Esophagus (tissue), 2 donors: ENCODE results near the gene C15orf40. TPM values are rescaled to one million over a fixed set of nuclear protein-coding genes. Genes with fewer than 3 reads are reported as not detected.
"Not testable (repeated sequence)": the region's sequence is repeated elsewhere in the genome, so short reads cannot be mapped to it uniquely, and the experiment has no call there.

Experiments used
- H3K27ac ChIP-seq, 2 donors: one replicate each; pipeline ENCODE4 v1.5.1; 2013; ENCODE audit warnings: low read depth in 2 of 2, mild to moderate bottlenecking in 2 of 2, inconsistent platforms in 1 of 2, low read length in 1 of 2, moderate library complexity in 1 of 2
- H3K27me3 ChIP-seq, 2 donors: one replicate each; pipeline ENCODE4 v1.6.1; 2013; ENCODE audit warnings: low read length in 2 of 2, control low read depth in 1 of 2, mild to moderate bottlenecking in 1 of 2; ENCODE audit not compliant: insufficient read depth in 2 of 2, control insufficient read depth in 1 of 2
- H3K36me3 ChIP-seq, 2 donors: one replicate each; pipeline ENCODE4 v1.6.1; 2013; ENCODE audit warnings: low read length in 1 of 2; ENCODE audit not compliant: control insufficient read depth in 2 of 2, insufficient read depth in 2 of 2
- H3K4me1 ChIP-seq, 2 donors: one replicate each; pipeline ENCODE4 v1.6.1; 2013; ENCODE audit warnings: low read length in 1 of 2; ENCODE audit not compliant: control insufficient read depth in 2 of 2, insufficient read depth in 2 of 2
- H3K4me3 ChIP-seq, 2 donors: one replicate each; pipeline ENCODE4 v1.5.1; 2013; ENCODE audit warnings: low read length in 2 of 2, mild to moderate bottlenecking in 2 of 2, low read depth in 1 of 2, moderate library complexity in 1 of 2
- H3K9me3 ChIP-seq, 2 donors: one replicate each; pipeline ENCODE4 v1.6.1; 2013; ENCODE audit warnings: mild to moderate bottlenecking in 2 of 2, low read depth in 1 of 2, low read length in 1 of 2, moderate library complexity in 1 of 2; ENCODE audit not compliant: control insufficient read depth in 2 of 2, insufficient read depth in 1 of 2
- WGBS, 2 donors: extraction: QIAGEN DNeasy Blood & Tissue Kit; methylation state at CpG; one replicate each; pipeline ENCODE4 v1.1.7; 2013; 5-methylcytosine and 5-hydroxymethylcytosine counted together
- polyA plus RNA-seq, 2 donors: library from polyadenylated mRNA; stranded (reverse); fragments of 200-250 nt; gene quantifications; one replicate each; pipeline ENCODE4 v1.2.3, GENCODE V29; 2013
- donor health status: healthy with polysubstance abuse.
- donor health status: Bipolar disorder and iron deficiency.

The C15orf40 gene
- 10 to 100 TPM; 17.0 to 19.5 TPM for polyA plus RNA-seq

DNA sequence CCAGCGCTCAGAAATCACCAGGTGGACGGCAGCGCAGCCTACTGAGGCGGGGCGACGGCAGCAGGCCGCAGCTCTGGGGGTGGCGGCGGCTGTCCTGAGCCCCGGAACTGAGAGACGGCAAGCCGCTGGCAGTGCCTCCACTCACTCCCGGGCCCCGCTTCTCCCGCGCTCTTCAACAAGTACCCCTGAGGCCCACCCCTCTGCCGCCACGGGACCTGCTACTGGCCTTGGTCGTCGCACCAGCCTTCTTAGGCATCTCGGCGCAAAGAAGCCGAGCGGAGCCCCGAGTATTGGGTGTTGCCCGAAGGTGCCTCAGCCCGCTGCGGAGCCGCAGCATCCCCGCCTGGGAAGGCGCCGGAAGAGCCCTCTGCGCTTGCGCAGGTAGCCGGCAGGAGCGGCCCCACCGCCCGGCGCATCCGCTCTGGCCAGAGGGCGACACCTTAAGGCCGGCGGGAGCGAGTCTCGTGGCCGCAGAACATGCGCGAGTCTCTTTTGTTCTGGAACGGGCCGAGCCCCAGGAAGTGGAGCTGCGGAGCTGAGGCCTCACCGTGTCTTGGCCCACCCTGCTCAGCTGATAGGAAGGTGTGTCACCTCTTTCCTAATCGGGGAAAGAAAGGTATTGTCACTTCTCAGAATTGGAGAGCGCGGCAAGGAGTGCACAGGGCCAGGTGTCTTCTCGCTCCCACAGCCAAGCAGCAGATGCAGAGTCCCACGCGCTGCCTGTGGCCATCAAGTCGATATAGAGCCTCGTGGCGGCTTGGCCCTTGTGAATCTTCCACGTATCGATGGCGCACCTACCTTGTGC, at the start of gene C15orf40:
Gene C15orf40 (minus strand): TSS at position 369 of the 805 bp plus-strand sequence. CDS start 32 bp downstream, at position 337.
- WGBS, 2 donors = 1% methylated on average over 63 to 64 of the region's 64 CpGs
- peak within 1 kb of the TSS; percentile 85 to 98 for H3K4me3 ChIP-seq
- H3K4me1 ChIP-seq = peaks cover 10% of the 10 kb centered on the region in 2 donors
- peaks cover 3 to 5% of the 10 kb centered on the region in 2 donors for H3K36me3 ChIP-seq
- H3K27me3 ChIP-seq = no peaks in the 10 kb centered on the region
- H3K27ac ChIP-seq = peak within 1 kb of the TSS; percentile 94 to 96
- no peaks in the 10 kb centered on the region for H3K9me3 ChIP-seq

DNA sequence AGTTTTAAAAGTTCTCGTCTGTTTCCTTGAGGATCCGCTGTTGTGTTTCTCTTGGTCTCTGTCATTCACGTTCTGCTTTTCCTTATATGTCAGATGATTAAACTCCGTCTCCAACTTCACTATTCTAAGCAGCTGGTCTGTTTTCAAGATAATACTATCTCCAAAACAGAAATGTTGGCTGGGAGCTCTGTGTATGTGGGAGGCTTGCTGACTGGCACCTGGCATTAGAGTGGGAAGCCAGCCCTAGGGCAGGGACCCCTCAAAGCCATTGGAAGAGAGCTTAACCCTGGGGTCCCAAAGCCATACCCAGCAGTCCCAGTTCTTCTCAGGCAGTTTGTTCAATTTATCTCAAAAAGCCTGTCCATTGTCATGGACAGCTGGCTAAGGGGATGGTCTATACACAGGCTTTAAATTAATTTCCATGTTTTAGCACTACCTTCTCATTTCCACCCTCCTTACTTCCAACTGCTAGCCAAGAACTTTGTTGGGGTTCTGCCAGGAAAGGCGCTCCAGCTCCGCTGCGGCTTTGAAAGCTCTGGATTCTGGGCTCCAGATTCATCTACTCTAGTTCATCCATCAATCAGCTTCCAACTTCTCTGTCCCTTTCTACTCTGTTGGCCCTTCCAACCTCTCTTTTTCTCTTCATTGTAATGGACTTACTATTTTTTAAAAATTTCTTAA, 46.4 kb upstream of the C15orf40 start:
- peaks cover 2 to 9% of the 10 kb centered on the region in 2 donors for H3K36me3 ChIP-seq
- H3K4me1 ChIP-seq = peaks cover 0 to 3% of the 10 kb centered on the region in 2 donors
- no peaks in the 10 kb centered on the region for H3K9me3 ChIP-seq
- 65 to 70% methylated on average over 7 of the region's 7 CpGs for whole genome bisulfite sequencing, 2 donors
- no peak overlapping the region for H3K4me3 ChIP-seq
- no peaks in the 10 kb centered on the region for H3K27me3 ChIP-seq
- no peak overlapping the region for H3K27ac ChIP-seq

DNA sequence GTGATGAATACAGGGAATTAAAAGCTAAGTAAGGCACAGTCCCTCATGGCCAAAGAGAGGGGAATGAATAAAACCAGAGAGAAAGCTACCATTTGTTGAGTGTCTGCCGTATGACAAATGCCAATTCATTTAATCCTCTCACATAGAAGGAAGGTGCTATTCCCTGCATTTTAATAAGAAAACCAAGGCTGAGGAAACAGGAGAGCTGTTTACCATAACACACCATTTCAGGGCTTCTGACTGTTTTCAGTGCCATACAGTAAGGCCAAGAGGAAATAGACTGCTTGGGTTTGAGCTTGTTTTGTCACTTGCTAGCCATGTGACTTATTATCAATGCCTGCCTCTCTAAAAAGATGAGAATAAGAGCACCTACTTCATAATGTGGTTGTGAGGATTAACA, 45.6 kb upstream of the C15orf40 start:
- WGBS, 2 donors = 71 to 84% methylated on average over 1 of the region's 1 CpG
- Histone ChIP-seq H3K4me3 (no peak overlapping the region), H3K36me3 (peaks cover 2 to 9% of the 10 kb centered on the region in 2 donors), H3K27me3 (no peaks in the 10 kb centered on the region), H3K9me3 (no peaks in the 10 kb centered on the region), H3K4me1 (peaks cover 0 to 3% of the 10 kb centered on the region in 2 donors), H3K27ac (no peak overlapping the region)

DNA sequence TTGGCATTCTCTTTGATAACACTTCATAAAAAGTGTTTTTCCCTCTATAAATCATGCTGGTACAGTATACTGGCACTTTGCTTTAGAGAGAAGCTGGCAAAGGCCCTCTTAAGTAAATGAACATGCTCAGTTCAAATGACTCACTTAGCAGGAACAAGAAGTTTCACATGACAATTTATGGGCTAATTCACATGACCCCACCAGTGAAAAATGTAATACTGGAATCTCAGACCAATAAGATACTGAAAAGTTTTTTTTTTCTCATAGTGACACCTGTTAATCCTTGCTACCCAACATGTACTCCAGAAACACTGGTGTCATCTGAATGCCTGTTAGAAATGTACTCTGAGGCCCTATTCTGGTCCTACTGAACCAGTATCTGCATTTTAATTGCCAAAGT, 41.7 kb upstream of the C15orf40 start:
- Histone ChIP-seq H3K27ac (no peak overlapping the region), H3K4me1 (no peaks in the 10 kb centered on the region), H3K27me3 (no peaks in the 10 kb centered on the region), H3K9me3 (no peaks in the 10 kb centered on the region), H3K4me3 (no peak overlapping the region), H3K36me3 (peaks cover 2 to 12% of the 10 kb centered on the region in 2 donors)

DNA sequence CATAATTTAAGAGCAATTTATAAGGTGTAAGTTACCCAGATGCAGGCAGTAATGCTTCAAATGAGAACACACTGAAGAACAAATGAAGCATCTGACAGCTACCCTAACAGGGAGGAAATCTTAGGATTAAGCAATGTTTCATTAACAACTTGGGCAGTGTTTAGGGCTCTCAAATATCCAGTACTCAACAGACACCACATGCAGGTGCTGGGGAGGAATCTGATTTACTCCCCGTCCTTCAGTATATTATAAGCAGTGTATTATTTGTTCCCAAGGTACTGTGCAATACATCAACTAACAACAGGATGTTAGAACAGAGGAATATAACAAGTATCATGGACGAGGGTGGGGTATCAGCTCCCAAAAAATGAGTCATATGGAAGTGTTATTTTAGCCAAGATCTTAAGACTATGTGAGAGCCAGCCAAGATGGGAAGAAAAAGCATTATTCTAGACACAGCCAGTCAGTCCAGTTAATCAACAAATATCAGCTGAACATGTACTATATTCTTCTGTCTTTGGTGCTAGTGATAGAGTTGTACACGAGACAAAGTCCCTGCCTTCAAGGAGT, 35.2 kb upstream of the C15orf40 start:
- WGBS, 2 donors = 22 to 42% methylated on average over 3 of the region's 3 CpGs

GRCh38 chr15:83044156-83044555, 32.7 kb upstream of the C15orf40 start:
- 97 to 98% methylated on average over 12 of the region's 12 CpGs for WGBS, 2 donors
- Histone ChIP-seq H3K4me3 (no peak overlapping the region), H3K4me1 (no peaks in the 10 kb centered on the region), H3K27ac (no peak overlapping the region), H3K27me3 (no peaks in the 10 kb centered on the region), H3K36me3 (peaks cover 0 to 4% of the 10 kb centered on the region in 2 donors), H3K9me3 (no peaks in the 10 kb centered on the region)

More for the DNA sequence above, 35.2 kb upstream of the C15orf40 start:
- Histone ChIP-seq H3K4me1 (no peaks in the 10 kb centered on the region), H3K9me3 (no peaks in the 10 kb centered on the region), H3K36me3 (peaks cover 0 to 5% of the 10 kb centered on the region in 2 donors), H3K27me3 (no peaks in the 10 kb centered on the region), H3K27ac (peak overlapping the region in 1 of 2 donors; percentile 14), H3K4me3 (no peak overlapping the region)

DNA sequence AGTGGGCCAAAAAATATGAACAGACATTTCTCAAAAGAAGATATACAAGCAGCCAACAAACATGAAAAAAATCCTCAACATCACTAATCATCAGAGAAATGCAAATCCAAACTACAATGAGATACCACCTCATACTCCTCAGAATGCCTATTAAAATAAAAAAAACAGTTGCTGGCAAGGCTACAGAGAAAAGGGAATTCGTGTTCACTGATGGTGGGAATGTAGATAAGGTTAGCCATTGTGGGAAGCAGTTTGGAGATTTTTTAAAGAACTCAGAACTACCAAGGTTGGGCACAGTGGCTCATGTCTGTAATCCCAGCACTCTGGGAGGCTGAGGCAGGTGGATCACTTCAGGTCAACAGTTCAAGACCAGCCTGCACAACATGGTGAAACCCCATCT, 27.8 kb upstream of the C15orf40 start:
- no peaks in the 10 kb centered on the region for H3K36me3 ChIP-seq
- H3K4me3 ChIP-seq = no peak overlapping the region
- no peaks in the 10 kb centered on the region for H3K9me3 ChIP-seq
- no peaks in the 10 kb centered on the region for H3K27me3 ChIP-seq
- 49 to 64% methylated on average over 1 of the region's 1 CpG for WGBS, 2 donors
- no peaks in the 10 kb centered on the region for H3K4me1 ChIP-seq
- H3K27ac ChIP-seq = no peak overlapping the region

DNA sequence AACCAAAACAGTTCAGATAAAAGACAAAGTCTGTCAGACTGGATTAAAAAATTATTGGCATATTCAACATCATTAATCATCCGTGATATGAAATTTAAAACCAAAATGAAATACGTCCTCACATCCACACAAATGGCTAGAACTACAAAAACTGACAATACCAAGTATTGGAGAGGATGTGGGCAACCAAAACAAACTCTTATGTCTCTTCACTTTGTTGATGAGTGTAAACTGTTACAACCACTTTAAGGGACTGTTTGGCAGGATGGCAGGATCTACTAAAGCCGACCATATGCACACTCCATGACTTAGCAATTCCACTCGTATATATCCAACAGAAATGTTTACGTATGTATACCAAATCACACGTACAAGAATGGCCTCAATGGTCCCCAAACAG, 24.8 kb upstream of the C15orf40 start:
- no peaks in the 10 kb centered on the region for H3K4me1 ChIP-seq
- whole genome bisulfite sequencing, 2 donors = 90 to 94% methylated on average over 6 of the region's 6 CpGs
- no peaks in the 10 kb centered on the region for H3K27me3 ChIP-seq
- no peaks in the 10 kb centered on the region for H3K36me3 ChIP-seq
- H3K9me3 ChIP-seq = no peaks in the 10 kb centered on the region
- no peak overlapping the region for H3K27ac ChIP-seq
- H3K4me3 ChIP-seq = no peak overlapping the region

DNA sequence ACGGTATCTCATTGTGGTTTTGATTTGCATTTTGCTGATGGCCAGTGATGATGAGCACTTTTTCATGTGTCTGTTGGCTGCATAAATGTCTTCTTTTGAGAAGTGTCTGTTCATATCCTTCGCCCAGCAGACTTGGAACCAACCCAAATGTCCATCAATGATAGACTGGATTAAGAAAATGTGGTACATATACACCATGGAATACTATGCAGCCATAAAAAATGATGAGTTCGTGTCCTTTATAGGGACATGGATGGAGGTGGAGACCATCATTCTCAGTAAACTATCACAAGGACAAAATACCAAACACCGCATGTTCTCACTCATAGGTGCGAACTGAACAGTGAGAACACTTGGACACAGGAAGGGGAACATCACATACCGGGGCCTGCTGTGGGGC, 19.8 kb upstream of the C15orf40 start:
- not testable (repeated sequence) for H3K27ac ChIP-seq, H3K9me3 ChIP-seq, H3K4me3 ChIP-seq, H3K36me3 ChIP-seq, H3K4me1 ChIP-seq, H3K27me3 ChIP-seq
- 97 to 98% methylated on average over 6 of the region's 6 CpGs for WGBS, 2 donors
